Measurements from ENCODE around the gene DNMT3B.

DNA sequence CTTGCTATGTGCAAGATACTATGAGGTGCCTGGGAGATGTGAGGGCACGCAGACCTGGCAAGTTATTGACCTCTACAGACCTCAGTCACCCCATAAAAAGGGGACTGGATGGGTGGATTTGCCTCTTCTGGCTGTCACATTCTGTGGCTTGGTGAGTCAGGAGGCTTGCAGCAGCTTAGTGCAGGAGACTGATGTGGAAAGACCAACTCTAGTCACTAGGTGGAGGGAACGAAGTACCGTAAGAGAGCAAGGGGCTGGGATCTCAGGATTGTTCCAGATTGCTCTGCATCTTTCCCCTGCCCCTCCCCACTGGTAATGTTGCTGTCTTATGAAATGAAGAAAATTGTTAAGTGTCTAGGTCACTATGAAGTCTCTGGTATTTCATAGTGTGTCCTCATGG is 60.9 kb downstream of the DNMT3B start:
- TF ChIP-seq CTCF (IDR thresholded peaks at IDR 0.05; ENCODE audit: insufficient read depth, low read length) (no peak), POLR2AphosphoS5 (IDR thresholded peaks at IDR 0.05; ENCODE audit: low read depth) (no peak)
